Adrenal gland (tissue), 12 donors: ENCODE measurements around the gene CNTN4. TPM values are rescaled to one million over a fixed set of nuclear protein-coding genes. Genes with fewer than 3 reads are reported as not detected.

Experiments
- DNase-seq, 7 donors: peaks; one replicate each; pipeline ENCODE4 v3.0.0-alpha.2; 2019 to 2020
- H3K27ac ChIP-seq, 5 donors: fragments of 200-600 bp; sonication (generic) in 4 of 5; 1 replicate in 3 of 5; 2 replicates in 2 of 5; pipeline versions ENCODE4 v1.5.1 to v1.8.0; 2016 to 2020; ENCODE audit warnings: mild to moderate bottlenecking in 1 of 5
- H3K27me3 ChIP-seq: fragments of 200-600 bp; 2 replicates; pipeline ENCODE4 v1.8.0; 2021
- H3K36me3 ChIP-seq, 2 donors: fragments of 200-600 bp; replicated peaks in 1 of 2; 1 replicate in 1 of 2; 2 replicates in 1 of 2; pipeline versions ENCODE4 v1.5.1 to v1.8.0; 2018 to 2022
- H3K4me1 ChIP-seq, 2 donors: fragments of 200-600 bp; replicated peaks in 1 of 2; 1 replicate in 1 of 2; 2 replicates in 1 of 2; pipeline versions ENCODE4 v1.5.1 to v1.8.0; 2018 to 2021
- H3K4me3 ChIP-seq, 4 donors: fragments of 200-600 bp; sonication (generic) in 3 of 4; one replicate each; pipeline ENCODE4 v1.5.1; 2016 to 2018
- H3K9me3 ChIP-seq, 3 donors: fragments of 200-600 bp; sonication (generic) in 1 of 3; replicated peaks in 1 of 3; 1 replicate in 2 of 3; 2 replicates in 1 of 3; pipeline versions ENCODE4 v1.5.1 to v1.8.0; 2016 to 2021
- CTCF ChIP-seq, 6 experiments: fragments of 450-650 bp in 4 of 6; fragments of 200-600 bp in 2 of 6; sonication (generic) in 1 of 6; IDR thresholded peaks; 1 replicate in 5 of 6; 2 replicates in 1 of 6; pipeline versions ENCODE4 v1.5.1 to v1.8.0; 2016 to 2021; ENCODE audit warnings: antibody characterized with exemption in 6 of 6, mild to moderate bottlenecking in 2 of 6, moderate library complexity in 1 of 6
- POLR2A ChIP-seq, 2 donors: fragments of 450-650 bp; IDR thresholded peaks; one replicate each; pipeline ENCODE4 v1.6.1; 2017; ENCODE audit warnings: antibody characterized with exemption in 2 of 2, mild to moderate bottlenecking in 2 of 2, moderate library complexity in 1 of 2
- WGBS, 4 donors: extraction: QIAGEN DNeasy Blood & Tissue Kit in 2 of 4; methylation state at CpG; one replicate each; pipeline versions ENCODE4 v1.1.5 to v1.1.7; 2013 to 2017; 5-methylcytosine and 5-hydroxymethylcytosine counted together
- intact Hi-C, 2 donors: fragments of 100-400 bp; cut with DNase I; formaldehyde crosslinking; loops; one replicate each; pipeline versions ENCODE4 v1.14.1 to v1.15.0; 2022 to 2023
- polyA plus RNA-seq, 3 donors: library from polyadenylated mRNA; stranded (reverse); fragments of 200-250 nt in 2 of 3; fragments of 350-450 nt in 1 of 3; fragmentation: Illumina TruSeq in 1 of 3; extraction: RNeasy Lipid Tissue Mini Kit (QIAGEN cat#74804) in 1 of 3; gene quantifications; one replicate each; pipeline ENCODE4 v1.2.3, GENCODE V29; 2013 to 2014
- total RNA-seq, 9 donors: library from RNA; depleted of rRNA in 4 of 9; stranded (reverse); fragments of >200 nt in 4 of 9; fragments of 120-200 nt in 1 of 9; fragmentation: NEBNext Ultra II Directional in 1 of 9; extraction: Animal tissue kit (Norgen Biotek cat#: 25700) in 1 of 9; gene quantifications; one replicate each; pipeline versions ENCODE4 v1.1.0 to v1.2.4, GENCODE V29; 2013 to 2023
- donor health status: healthy with polysubstance abuse.
- donor health status: Bipolar disorder and iron deficiency.
- donor health status: DM: yes; HTN: yes; CAD: no.
- donor health status: DM: no; HTN: no; CAD: no.
- donor health status: DM: no; HTN: no; CAD: no.
- donor health status: DM: yes; HTN: yes; CAD: no.

CNTN4 gene
- total and polyA plus RNA-seq, 12 donors, result 0.17 to 9.2 (median 1.6) TPM

DNA sequence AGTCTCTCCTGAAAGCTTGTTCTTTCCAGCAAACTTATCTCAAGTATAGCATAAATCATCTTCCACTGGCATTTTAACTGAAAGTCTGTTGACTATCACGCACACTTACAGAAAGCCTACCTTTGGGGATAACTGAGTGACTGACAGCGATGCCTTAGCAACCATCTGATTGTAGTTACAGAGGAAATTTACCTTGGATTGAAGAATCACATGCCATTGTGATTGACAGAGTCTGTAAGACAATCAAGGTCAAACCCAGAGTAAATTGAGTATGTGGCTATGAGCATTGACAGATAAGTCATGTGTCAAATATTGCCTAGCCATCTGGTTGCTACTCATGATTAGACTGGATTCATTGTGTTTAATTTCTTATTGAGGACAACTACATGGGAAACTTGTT, 82.0 kb downstream of the CNTN4 start:
- TF ChIP-seq POLR2A (IDR thresholded peaks at IDR 0.05) (no peak), CTCF (IDR thresholded peaks at IDR 0.05) (no peak)
- Histone ChIP-seq H3K36me3 (no peaks in the 10 kb centered on the region), H3K27me3 (no peaks in the 10 kb centered on the region), H3K4me1 (no peaks in the 10 kb centered on the region), H3K9me3 (no peaks in the 10 kb centered on the region), H3K27ac (no peak overlapping the region), H3K4me3 (no peak overlapping the region)
- 72 to 86% (median 77%) methylated on average over 2 of the region's 2 CpGs for WGBS, 4 donors
- DNase-seq, result no peak
- intact Hi-C loops, result no loop called here

GRCh38 chr3:2198776-2199279, 100.2 kb downstream of the CNTN4 start:
- intact Hi-C loops, result no loop called here
- Histone ChIP-seq H3K27ac (no peak overlapping the region), H3K4me1 (no peaks in the 10 kb centered on the region), H3K9me3 (no peaks in the 10 kb centered on the region), H3K4me3 (no peak overlapping the region), H3K36me3 (no peaks in the 10 kb centered on the region), H3K27me3 (no peaks in the 10 kb centered on the region)
- 65 to 82% (median 79%) methylated on average over 3 of the region's 3 CpGs for WGBS, 4 donors
- DNase-seq, result no peak
- TF ChIP-seq POLR2A (IDR thresholded peaks at IDR 0.05) (no peak), CTCF (IDR thresholded peaks at IDR 0.05) (no peak)

- Histone ChIP-seq H3K27ac (no peak overlapping the region), H3K4me3 (no peak overlapping the region), H3K36me3 (no peaks in the 10 kb centered on the region), H3K27me3 (no peaks in the 10 kb centered on the region), H3K9me3 (no peaks in the 10 kb centered on the region), H3K4me1 (no peaks in the 10 kb centered on the region)
- DNase-seq, result no peak
- no peak for TF ChIP-seq POLR2A (IDR thresholded peaks at IDR 0.05)
- no peak for TF ChIP-seq CTCF (IDR thresholded peaks at IDR 0.05)
- intact Hi-C loops, result no loop called here
- WGBS, 4 donors, result 86 to 96% (median 94%) methylated on average over 1 of the region's 1 CpG
Measured at GRCh38 chr3:2204054-2204453, 105.4 kb downstream of the CNTN4 start.

GRCh38 chr3:2205692-2206091, 107.0 kb downstream of the CNTN4 start:
- no peak overlapping the region for H3K27ac ChIP-seq
- no peaks in the 10 kb centered on the region for H3K27me3 ChIP-seq
- TF ChIP-seq CTCF (IDR thresholded peaks at IDR 0.05) (no peak), POLR2A (IDR thresholded peaks at IDR 0.05) (no peak)
- intact Hi-C loops, result no loop called here
- no peak for DNase-seq
- no peaks in the 10 kb centered on the region for H3K4me1 ChIP-seq
- no peaks in the 10 kb centered on the region for H3K36me3 ChIP-seq
- H3K9me3 ChIP-seq, result no peaks in the 10 kb centered on the region
- H3K4me3 ChIP-seq, result no peak overlapping the region
- WGBS, 4 donors, result 70 to 82% (median 75%) methylated on average over 2 of the region's 2 CpGs
